B cell (primary cell): ENCODE measurements around the gene IBA57. TPM values are rescaled to one million over a fixed set of nuclear protein-coding genes. Genes with fewer than 3 reads are reported as not detected.

Experiments
- ATAC-seq: fragments of 200-7000 bp; cut with Tn5 transposase; one replicate; pipeline ENCODE4 v1.10.0; 2021; ENCODE audit warnings: low read depth, mild to moderate bottlenecking, moderate number of reproducible peaks, moderate library complexity
- CTCF ChIA-PET: fragments of 350-600 bp; sonication (Branson Sonifier 250); formaldehyde crosslinking; loops from one replicate; lab custom pipeline; 2021; ENCODE audit warnings: antibody characterized with exemption, inconsistent platforms; lab: Charles Lee
- POLR2A ChIA-PET: fragments of 350-600 bp; sonication (Branson Sonifier 250); formaldehyde crosslinking; loops from one replicate; lab custom pipeline; 2021; ENCODE audit warnings: antibody characterized with exemption; lab: Charles Lee
- DNase-seq: peaks from one replicate; pipeline ENCODE4 v3.0.0; 2013
- H2AFZ ChIP-seq: 2 replicates; pipeline ENCODE4 v1.6.1; 2012; ENCODE audit warnings: mild to moderate bottlenecking, low read depth, low read length; ENCODE audit not compliant: insufficient read depth, poor library complexity, severe bottlenecking
- H3K27ac ChIP-seq, 2 donors: 1 replicate in 1 of 2; 2 replicates in 1 of 2; pipeline ENCODE4 v1.5.1; 2012 to 2013; ENCODE audit warnings: low read length in 2 of 2, mild to moderate bottlenecking in 2 of 2, moderate library complexity in 1 of 2
- H3K27me3 ChIP-seq, 4 experiments: fragments of 200-600 bp in 1 of 4; sonication (generic) in 1 of 4; replicated peaks in 1 of 4; 1 replicate in 2 of 4; 2 replicates in 2 of 4; pipeline versions ENCODE4 v1.6.1 to v1.7.0; 2013 to 2016; ENCODE audit warnings: low read length in 3 of 4, mild to moderate bottlenecking in 2 of 4, mixed read lengths in 1 of 4, moderate library complexity in 1 of 4; ENCODE audit not compliant: insufficient read depth in 4 of 4, control insufficient read depth in 3 of 4; ENCODE audit errors: control extremely low read depth in 1 of 4
- H3K36me3 ChIP-seq, 2 experiments: replicated peaks in 1 of 2; 1 replicate in 1 of 2; 2 replicates in 1 of 2; pipeline versions ENCODE4 v1.6.1 to v1.7.1; 2013; ENCODE audit warnings: low read length in 1 of 2; ENCODE audit not compliant: insufficient read depth in 2 of 2, control insufficient read depth in 1 of 2; ENCODE audit errors: control extremely low read depth in 1 of 2, extremely low read depth in 1 of 2
- H3K4me1 ChIP-seq, 2 donors: fragments of 200-600 bp in 1 of 2; sonication (generic) in 1 of 2; 1 replicate in 1 of 2; 2 replicates in 1 of 2; pipeline versions ENCODE4 v1.5.1 to v1.6.1; 2013 to 2017; ENCODE audit warnings: low read length in 2 of 2; ENCODE audit not compliant: control insufficient read depth in 2 of 2, insufficient read depth in 2 of 2
- H3K4me2 ChIP-seq: replicated peaks from 2 replicates; pipeline ENCODE3; 2012; ENCODE audit warnings: mild to moderate bottlenecking, low read depth, low read length; ENCODE audit not compliant: poor library complexity, severe bottlenecking
- H3K4me3 ChIP-seq, 5 experiments: fragments of 200-600 bp in 1 of 5; sonication (generic) in 1 of 5; 1 replicate in 3 of 5; 2 replicates in 2 of 5; pipeline versions ENCODE4 v1.5.1 to v1.7.0; 2011 to 2016; ENCODE audit warnings: low read length in 4 of 5, mild to moderate bottlenecking in 4 of 5, low read depth in 2 of 5, control low read depth in 1 of 5, moderate library complexity in 1 of 5; ENCODE audit not compliant: insufficient read depth in 1 of 5; ENCODE audit errors: control extremely low read depth in 1 of 5, extremely low read depth in 1 of 5
- H3K79me2 ChIP-seq: fragments of 200-600 bp; sonication (generic); one replicate; pipeline ENCODE4 v1.6.0; 2016; ENCODE audit warnings: low read length; ENCODE audit not compliant: control insufficient read depth, insufficient read depth
- H3K9ac ChIP-seq: fragments of 200-600 bp; sonication (generic); 2 replicates; pipeline ENCODE4 v1.6.1; 2017; ENCODE audit warnings: mild to moderate bottlenecking, low read length, moderate library complexity
- H3K9me3 ChIP-seq, 3 donors: one replicate each; pipeline versions ENCODE4 v1.6.1 to v1.7.1; 2013; ENCODE audit warnings: low read length in 2 of 3; ENCODE audit not compliant: control insufficient read depth in 2 of 3, insufficient read depth in 1 of 3; ENCODE audit errors: control extremely low read depth in 1 of 3
- H4K20me1 ChIP-seq: 2 replicates; pipeline ENCODE4 v1.6.0; 2012; ENCODE audit warnings: mild to moderate bottlenecking, low read length; ENCODE audit not compliant: insufficient read depth, control insufficient read depth, poor library complexity, severe bottlenecking
- H3K27ac Mint-ChIP-seq: one replicate; pipeline ENCODE4 v1.8.0; 2021; ENCODE audit warnings: mixed read lengths
- H3K27me3 Mint-ChIP-seq: one replicate; pipeline ENCODE4 v1.8.0; 2021; ENCODE audit warnings: mixed read lengths
- H3K4me1 Mint-ChIP-seq: one replicate; pipeline ENCODE4 v1.8.0; 2021; ENCODE audit warnings: mixed read lengths
- H3K4me3 Mint-ChIP-seq: one replicate; pipeline ENCODE4 v1.8.0; 2021; ENCODE audit warnings: mixed read lengths
- H3K9me3 Mint-ChIP-seq: one replicate; pipeline ENCODE4 v1.8.0; 2022; ENCODE audit warnings: mixed read lengths; ENCODE audit not compliant: insufficient read depth
- CTCF ChIP-seq: fragments of 200-600 bp; IDR thresholded peaks from one replicate; pipeline ENCODE4 v1.8.0; 2022; ENCODE audit warnings: antibody characterized with exemption, mild to moderate bottlenecking
- EZH2 ChIP-seq: IDR thresholded peaks from 2 replicates; pipeline ENCODE4 v1.6.1; 2012; ENCODE audit warnings: borderline replicate concordance, low read depth, mild to moderate bottlenecking, moderate library complexity, low read length; ENCODE audit not compliant: insufficient read depth, poor library complexity, severe bottlenecking
- WGBS: methylation state at CpG from one replicate; pipeline ENCODE4 v1.1.5; 2013; ENCODE audit warnings: missing lambda C conversion rate; ENCODE audit not compliant: insufficient coverage; 5-methylcytosine and 5-hydroxymethylcytosine counted together
- intact Hi-C: fragments of 100-400 bp; cut with micrococcal nuclease; formaldehyde crosslinking; loops from one replicate; pipeline ENCODE4 v1.10.0; 2022
- polyA plus RNA-seq: library from polyadenylated mRNA; depleted of rRNA; stranded (reverse); fragments of >200 nt; gene quantifications from 2 replicates; pipeline ENCODE4 v1.2.3, GENCODE V29; 2012
- total RNA-seq, 2 donors: library from RNA; stranded (reverse); fragments of 120-200 nt in 1 of 2; gene quantifications; 1 replicate in 1 of 2; 2 replicates in 1 of 2; pipeline versions ENCODE4 v1.2.3 to v1.2.4, GENCODE V29; 2013 to 2022

IBA57 gene
- total and polyA plus RNA-seq, 2 donors (not counting 1 experiment from before 2014, with no cell fraction given) = 5.2 to 12.8 TPM

GRCh38 chr1:228144193-228144992 is 21.2 kb upstream of the IBA57 start:
- ATAC-seq = no peak
- no peaks in the 10 kb centered on the region for H3K27me3 ChIP-seq
- WGBS = 73% methylated on average over 11 of the region's 16 CpGs
- DNase-seq = no peak
- no peak overlapping the region for H3K27ac Mint-ChIP-seq
- peaks cover 0 to 49% of the 10 kb centered on the region in 2 experiments for H3K36me3 ChIP-seq
- H3K4me1 Mint-ChIP-seq = peaks cover 41% of the 10 kb centered on the region
- ChIA-PET CTCF (interaction anchor here (1.4 kb wide), 1 partner anchor 14 kb away, joined by 4 read pairs; no protein-coding TSS in a partner anchor), POLR2A (interaction anchor here (0.6 kb wide), 1 partner anchor 15 kb away, joined by 8 read pairs; no protein-coding TSS in a partner anchor)
- no peak overlapping the region for H3K9ac ChIP-seq
- no peak overlapping the region for H3K4me2 ChIP-seq
- H3K27me3 Mint-ChIP-seq = no peaks in the 10 kb centered on the region
- H3K27ac ChIP-seq = no peak overlapping the region
- peaks cover 91% of the 10 kb centered on the region for H4K20me1 ChIP-seq
- peaks cover 31 to 44% of the 10 kb centered on the region in 2 donors for H3K4me1 ChIP-seq
- H3K9me3 ChIP-seq = peaks cover 0 to 2% (median 0%) of the 10 kb centered on the region in 3 donors
- peaks cover 65% of the 10 kb centered on the region for H3K79me2 ChIP-seq
- H3K4me3 Mint-ChIP-seq = peak overlapping the region; percentile 29
- intact Hi-C loops = no loop called here
- no peak overlapping the region for H3K4me3 ChIP-seq
- no peak for TF ChIP-seq CTCF
- TF ChIP-seq EZH2 = no peak
- no peaks in the 10 kb centered on the region for H3K9me3 Mint-ChIP-seq
- no peak overlapping the region for H2AFZ ChIP-seq

- WGBS = 98% methylated on average over 7 of the region's 8 CpGs
- H3K9ac ChIP-seq = no peak overlapping the region
- H4K20me1 ChIP-seq = peaks cover 97% of the 10 kb centered on the region
- peaks cover 0 to 49% of the 10 kb centered on the region in 2 experiments for H3K36me3 ChIP-seq
- H3K27me3 ChIP-seq = no peaks in the 10 kb centered on the region
- POLR2A ChIA-PET = interaction anchor here (0.8 kb wide), 1 partner anchor 20 kb away, joined by 3 read pairs; the partner anchor contains the start of gene IBA57
- H3K4me3 ChIP-seq = no peak overlapping the region
- no peak for DNase-seq
- intact Hi-C loops = no loop called here
- Mint-ChIP-seq H3K9me3 (no peaks in the 10 kb centered on the region), H3K4me3 (no peak overlapping the region), H3K27me3 (no peaks in the 10 kb centered on the region), H3K27ac (no peak overlapping the region), H3K4me1 (peaks cover 35% of the 10 kb centered on the region)
- H3K4me1 ChIP-seq = peaks cover 30 to 42% of the 10 kb centered on the region in 2 donors
- H3K9me3 ChIP-seq = no peaks in the 10 kb centered on the region
- no peak overlapping the region for H3K27ac ChIP-seq
- CTCF ChIA-PET = interaction anchor here (1.4 kb wide), 1 partner anchor 14 kb away, joined by 4 read pairs; no protein-coding TSS in a partner anchor
- no peak overlapping the region for H3K4me2 ChIP-seq
- no peak for ATAC-seq
- TF ChIP-seq EZH2 (no peak), CTCF (no peak)
- H3K79me2 ChIP-seq = peaks cover 65% of the 10 kb centered on the region
- no peak overlapping the region for H2AFZ ChIP-seq
These were observed 20.6 kb upstream of the IBA57 start for GRCh38 chr1:228144993-228145343.
